22Rv1 (cell line): ENCODE measurements around the gene CA12.

Source experiments
- CTCF ChIP-seq: fragments of 450-650 bp; IDR thresholded peaks from 2 replicates; pipeline ENCODE4 v1.5.1; 2017; ENCODE audit warnings: mild to moderate bottlenecking
- ZFX ChIP-seq: fragments of 450-650 bp; IDR thresholded peaks from 2 replicates; pipeline ENCODE4 v1.6.1; 2017; ENCODE audit warnings: antibody characterized with exemption, borderline replicate concordance

- TF ChIP-seq CTCF (no peak), ZFX (no peak)
These were observed 46.8 kb downstream of the CA12 start for GRCh38 chr15:63334821-63335220.
